Umbilical cord (tissue), 2 donors: ENCODE measurements around the gene CYTH4. TPM values are rescaled to one million over a fixed set of nuclear protein-coding genes. Genes with fewer than 3 reads are reported as not detected.
"Not testable (repeated sequence)": the region's sequence is repeated elsewhere in the genome, so short reads cannot be mapped to it uniquely, and the experiment has no call there.

ENCODE experiments used
- DNase-seq: peaks from one replicate; pipeline ENCODE4 v3.0.0-alpha.2; 2015; ENCODE audit warnings: low spot score
- total RNA-seq: library from RNA; depleted of rRNA; stranded (reverse); fragments of >200 nt; gene quantifications from one replicate; pipeline ENCODE4 v1.2.3, GENCODE V29; 2014; ENCODE audit warnings: low replicate concordance; ENCODE audit not compliant: insufficient read depth

CYTH4 gene
- total RNA-seq, 1 donor from 2014 or later: 44.8 TPM

DNA sequence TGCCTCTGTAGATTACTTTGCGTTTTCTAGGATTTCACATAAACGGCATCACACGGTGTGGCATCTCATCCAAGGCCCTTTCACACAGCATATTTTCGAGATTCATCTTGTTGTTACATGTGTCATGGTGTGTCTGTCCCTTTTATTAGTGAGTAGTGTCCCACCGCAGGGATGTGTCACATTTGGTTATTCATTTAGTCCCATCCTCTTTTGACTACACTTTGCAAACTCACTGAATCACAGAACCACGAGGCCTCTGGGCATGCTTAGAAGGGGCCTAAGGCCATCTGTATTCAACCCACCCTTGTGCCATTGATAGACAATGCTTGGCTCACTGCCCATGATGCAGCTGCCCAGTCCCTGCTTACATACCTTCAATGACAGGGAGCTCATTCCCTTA is 34.1 kb upstream of the CYTH4 start:
- DNase-seq: no peak

DNA sequence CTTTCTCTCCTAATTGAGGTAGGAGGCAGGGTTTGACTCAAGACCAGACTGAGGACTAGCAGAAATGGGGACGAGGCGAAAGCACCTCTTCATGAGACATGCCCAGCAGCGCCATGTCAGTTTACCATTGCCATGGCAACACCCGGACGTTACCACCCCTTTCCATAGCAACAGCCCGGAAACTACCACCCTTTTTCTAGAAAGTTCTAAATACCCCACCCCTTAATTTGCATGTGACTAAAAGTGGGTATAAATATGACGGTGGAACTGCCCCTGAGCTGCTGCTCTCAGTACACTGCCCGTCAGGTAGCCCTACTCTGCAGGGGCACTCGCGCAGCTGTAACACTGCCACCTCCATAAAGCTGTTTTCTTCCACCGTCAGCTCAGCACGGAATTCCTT is 32.3 kb upstream of the CYTH4 start:
- DNase-seq: no peak

DNA sequence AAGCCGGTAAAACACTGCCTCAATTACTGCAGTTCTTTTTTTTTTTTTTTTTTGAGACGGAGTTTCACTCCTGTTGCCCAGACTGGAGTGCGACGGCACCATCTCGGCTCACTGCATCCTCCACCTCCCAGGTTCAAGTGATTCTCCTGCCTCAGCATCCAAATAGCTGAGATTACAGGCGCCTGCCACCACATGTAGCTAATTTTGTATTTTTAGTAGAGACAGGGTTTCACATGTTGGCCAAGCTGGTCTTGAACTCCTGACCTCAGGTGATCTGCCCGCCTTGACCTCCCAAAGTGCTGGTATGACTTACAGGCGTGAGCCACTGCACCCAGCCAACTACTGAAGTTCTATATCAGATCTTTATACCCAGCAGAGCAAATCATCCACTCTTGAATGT is 30.5 kb upstream of the CYTH4 start:
- not testable (repeated sequence) for DNase-seq

DNA sequence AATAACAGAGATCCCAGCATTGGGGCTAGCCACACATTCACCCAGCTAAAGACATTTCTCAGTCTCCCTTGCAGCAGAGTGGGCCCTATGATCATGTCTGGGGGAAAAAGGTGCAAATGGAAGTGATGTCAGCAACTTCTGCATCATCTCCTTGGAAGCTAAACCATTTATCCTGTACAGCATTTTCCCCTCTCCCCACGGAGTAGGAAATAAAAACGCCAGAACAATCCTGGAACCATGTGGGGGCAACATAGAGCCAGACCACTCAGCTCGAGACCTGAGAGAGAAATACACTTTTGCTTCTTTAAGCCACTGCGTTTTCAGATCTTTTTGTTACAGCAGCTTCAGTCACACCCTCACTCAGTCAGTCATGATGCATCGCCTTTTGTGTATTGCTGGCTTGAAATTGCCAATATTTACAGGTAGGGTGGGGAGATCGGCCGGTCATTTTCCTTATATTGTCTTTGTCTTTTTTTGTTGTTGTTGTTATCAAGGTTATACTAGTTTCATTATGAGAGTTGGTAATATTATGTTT is 29.1 kb upstream of the CYTH4 start:
- no peak for DNase-seq

GRCh38 chr22:37254209-37254866 is 28.0 kb upstream of the CYTH4 start:
- no peak for DNase-seq

GRCh38 chr22:37254867-37255233 is 27.5 kb upstream of the CYTH4 start:
- DNase-seq: no peak

GRCh38 chr22:37255558-37256006 is 26.7 kb upstream of the CYTH4 start:
- no peak for DNase-seq

- no peak for DNase-seq
These were observed 26.1 kb upstream of the CYTH4 start for GRCh38 chr22:37256075-37256726.

DNA sequence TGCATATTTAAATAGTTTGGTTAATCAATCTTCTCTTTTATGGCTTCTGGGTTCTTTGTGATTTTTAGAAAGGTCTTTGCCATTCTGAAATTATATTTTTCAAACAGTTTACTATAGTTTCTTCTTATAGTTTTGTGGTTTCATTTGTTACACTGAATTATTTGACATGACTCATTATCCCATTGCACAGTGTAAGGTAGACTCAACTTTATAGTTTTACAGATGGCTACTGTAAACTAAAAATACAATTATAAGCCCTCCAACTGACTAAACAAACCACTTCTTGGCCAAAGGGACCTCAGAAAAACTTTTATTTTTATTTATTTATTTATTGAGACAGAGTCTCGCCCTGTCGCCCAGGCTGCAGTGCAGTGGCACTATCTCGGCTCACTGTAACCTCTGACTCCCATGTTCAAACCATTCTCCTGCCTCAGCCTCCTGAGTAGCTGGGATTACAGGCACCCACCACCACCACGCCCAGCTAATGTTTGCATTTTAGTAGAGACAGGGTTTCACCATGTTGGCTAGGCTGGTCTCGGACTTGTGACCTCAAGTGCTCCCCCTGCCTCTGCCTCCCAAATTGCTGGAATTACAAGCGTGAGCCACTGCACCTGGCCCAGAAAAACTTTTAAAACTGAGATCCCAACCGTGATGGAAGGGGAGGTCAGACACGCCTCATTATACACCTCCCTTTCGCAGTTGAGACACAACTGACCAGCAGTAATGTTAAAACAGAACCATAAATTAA is 24.1 kb upstream of the CYTH4 start:
- no peak for DNase-seq

DNA sequence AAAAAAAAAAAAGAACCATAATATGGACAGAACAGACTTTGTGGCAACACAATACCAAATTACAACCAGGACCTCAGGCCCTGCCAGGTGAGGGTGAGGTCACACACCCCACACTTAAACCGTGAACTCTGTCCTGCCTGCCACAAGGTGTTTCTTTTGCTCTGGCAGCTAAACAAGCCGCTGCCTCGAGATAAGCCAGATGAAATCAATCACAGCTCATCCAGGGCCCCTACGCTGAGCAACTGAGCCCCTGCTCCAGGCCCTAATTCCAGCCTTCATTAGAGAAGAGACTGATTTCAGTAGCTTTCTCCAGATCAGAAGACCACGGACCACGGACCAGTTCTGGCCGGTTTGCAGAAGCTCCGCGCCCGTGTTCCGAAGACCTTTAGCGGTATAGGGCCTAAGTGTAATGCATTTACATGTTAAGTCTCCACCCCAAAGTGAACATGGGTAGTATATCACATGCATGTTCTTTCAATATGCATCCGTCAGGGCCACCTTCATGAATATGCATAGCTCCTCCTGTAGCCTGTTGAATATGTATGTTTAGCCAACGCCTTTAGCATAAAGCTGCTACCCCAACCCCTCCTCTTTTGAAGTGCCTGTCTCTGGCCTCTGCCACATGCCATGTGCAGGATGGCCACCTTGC is 23.4 kb upstream of the CYTH4 start:
- DNase-seq: no peak

DNA sequence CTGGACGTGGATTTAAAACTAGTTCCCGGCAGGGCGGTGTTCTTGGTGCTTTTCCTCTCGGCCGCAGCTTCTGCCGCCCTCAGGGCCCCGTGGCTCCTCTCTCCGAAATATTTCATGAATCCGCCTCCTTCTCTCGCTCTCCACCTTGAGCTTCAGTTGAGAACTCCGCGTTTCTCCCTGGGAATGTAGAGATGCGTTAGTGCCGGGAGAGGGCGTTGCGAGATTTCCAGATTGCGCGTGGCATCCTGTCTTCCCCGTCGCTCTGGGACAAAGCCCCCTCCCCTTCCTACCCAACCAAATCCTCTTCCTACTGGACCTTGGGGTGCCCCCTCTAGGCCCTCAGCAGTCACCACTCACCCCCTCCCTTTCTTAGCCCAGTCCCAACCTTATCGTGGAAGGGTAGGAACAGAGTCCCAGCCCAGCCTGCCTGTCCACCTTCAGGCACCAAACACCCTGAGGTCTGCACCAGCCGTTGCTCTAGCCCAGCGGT is 22.7 kb upstream of the CYTH4 start:
- DNase-seq: peak; percentile 67

- DNase-seq: no peak
These were observed 22.0 kb upstream of the CYTH4 start for GRCh38 chr22:37260155-37260795.

GRCh38 chr22:37260901-37261336 is 21.4 kb upstream of the CYTH4 start:
- DNase-seq: peak; percentile 49

DNA sequence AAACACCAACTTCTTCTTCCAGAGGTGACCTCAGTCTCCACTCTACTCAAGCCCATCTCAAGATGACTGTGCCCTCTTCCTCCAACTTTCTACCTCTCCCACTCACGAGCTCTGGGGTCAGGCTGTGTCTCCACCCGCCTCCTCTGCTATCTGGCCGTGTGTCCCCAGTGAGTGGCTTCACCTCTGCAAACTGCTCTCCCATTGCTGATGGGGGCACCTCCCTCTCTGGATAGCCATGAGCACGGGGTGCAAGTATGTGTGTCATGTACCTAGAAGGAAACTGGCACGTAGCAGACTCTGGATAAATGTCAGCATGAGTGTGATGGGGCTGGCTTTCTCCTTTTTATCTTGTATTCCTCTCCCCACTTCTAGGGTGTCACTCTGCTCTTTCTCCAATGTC is 20.0 kb upstream of the CYTH4 start:
- no peak for DNase-seq

GRCh38 chr22:37263966-37264887 is 18.1 kb upstream of the CYTH4 start:
- DNase-seq: no peak

DNA sequence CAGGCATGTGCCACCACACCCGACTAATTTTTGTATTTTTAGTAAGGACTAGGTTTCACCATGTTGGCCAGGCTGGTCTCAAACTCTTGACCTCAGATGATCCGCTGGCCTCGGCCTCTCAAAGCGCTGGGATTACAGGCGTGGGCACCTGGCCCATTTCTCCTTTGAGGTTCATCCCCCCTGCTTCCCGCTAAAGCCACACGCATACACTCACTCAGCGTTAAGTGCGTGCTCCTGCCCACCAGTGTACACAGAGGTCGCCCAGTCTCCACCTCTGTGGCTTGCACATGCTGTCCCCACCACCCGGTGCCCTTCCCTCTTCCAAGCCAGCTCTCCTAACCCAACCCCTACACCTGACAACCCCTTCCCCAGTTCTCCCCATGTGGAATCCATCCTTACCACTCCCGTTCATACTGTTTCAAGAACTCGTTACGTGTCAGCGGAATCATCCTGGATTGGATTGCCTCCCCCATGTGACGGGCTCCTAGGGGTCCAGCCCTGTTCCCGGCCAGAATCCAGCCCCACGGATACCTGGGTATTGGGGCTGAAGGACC is 15.7 kb upstream of the CYTH4 start:
- no peak for DNase-seq

- DNase-seq: no peak
These were observed 15.1 kb upstream of the CYTH4 start for GRCh38 chr22:37267135-37267587.

- no peak for DNase-seq
These were observed 14.5 kb upstream of the CYTH4 start for GRCh38 chr22:37267661-37268413.
